Prostate gland (tissue), 2 donors: ENCODE results near the gene FASLG.

Experiments used
- POLR2A ChIP-seq: fragments of 450-650 bp; IDR thresholded peaks from one replicate; pipeline ENCODE4 v1.6.1; 2016; ENCODE audit warnings: antibody characterized with exemption, mild to moderate bottlenecking
- POLR2AphosphoS5 ChIP-seq: sonication (generic); formaldehyde crosslinking; IDR thresholded peaks from one replicate; pipeline ENCODE4 v1.6.1; 2017; ENCODE audit warnings: antibody characterized with exemption
- TF ChIP-seq, protein P1 (sequence below), 4 experiments: fragments of 200-600 bp in 2 of 4; fragments of 450-650 bp in 2 of 4; sonication (generic) in 2 of 4; IDR thresholded peaks; 1 replicate in 3 of 4; 2 replicates in 1 of 4; pipeline ENCODE4 v1.5.1; 2016 to 2019; ENCODE audit warnings: antibody characterized with exemption in 4 of 4, mild to moderate bottlenecking in 2 of 4, moderate library complexity in 2 of 4

- TF ChIP-seq, protein P1, sequence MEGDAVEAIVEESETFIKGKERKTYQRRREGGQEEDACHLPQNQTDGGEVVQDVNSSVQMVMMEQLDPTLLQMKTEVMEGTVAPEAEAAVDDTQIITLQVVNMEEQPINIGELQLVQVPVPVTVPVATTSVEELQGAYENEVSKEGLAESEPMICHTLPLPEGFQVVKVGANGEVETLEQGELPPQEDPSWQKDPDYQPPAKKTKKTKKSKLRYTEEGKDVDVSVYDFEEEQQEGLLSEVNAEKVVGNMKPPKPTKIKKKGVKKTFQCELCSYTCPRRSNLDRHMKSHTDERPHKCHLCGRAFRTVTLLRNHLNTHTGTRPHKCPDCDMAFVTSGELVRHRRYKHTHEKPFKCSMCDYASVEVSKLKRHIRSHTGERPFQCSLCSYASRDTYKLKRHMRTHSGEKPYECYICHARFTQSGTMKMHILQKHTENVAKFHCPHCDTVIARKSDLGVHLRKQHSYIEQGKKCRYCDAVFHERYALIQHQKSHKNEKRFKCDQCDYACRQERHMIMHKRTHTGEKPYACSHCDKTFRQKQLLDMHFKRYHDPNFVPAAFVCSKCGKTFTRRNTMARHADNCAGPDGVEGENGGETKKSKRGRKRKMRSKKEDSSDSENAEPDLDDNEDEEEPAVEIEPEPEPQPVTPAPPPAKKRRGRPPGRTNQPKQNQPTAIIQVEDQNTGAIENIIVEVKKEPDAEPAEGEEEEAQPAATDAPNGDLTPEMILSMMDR (IDR thresholded peaks at IDR 0.05), result no peak
- no peak for TF ChIP-seq POLR2AphosphoS5
- TF ChIP-seq POLR2A, result no peak
Measured at GRCh38 chr1:172711558-172711957, 52.7 kb downstream of the FASLG start.
